ENCODE data around the gene KCTD3. TPM values are rescaled to one million over a fixed set of nuclear protein-coding genes. Genes with fewer than 3 reads are reported as not detected.

KCTD3 gene
- polyA plus RNA-seq, 3 donors: 5.9 to 8.7 (median 6.7) TPM

DNA sequence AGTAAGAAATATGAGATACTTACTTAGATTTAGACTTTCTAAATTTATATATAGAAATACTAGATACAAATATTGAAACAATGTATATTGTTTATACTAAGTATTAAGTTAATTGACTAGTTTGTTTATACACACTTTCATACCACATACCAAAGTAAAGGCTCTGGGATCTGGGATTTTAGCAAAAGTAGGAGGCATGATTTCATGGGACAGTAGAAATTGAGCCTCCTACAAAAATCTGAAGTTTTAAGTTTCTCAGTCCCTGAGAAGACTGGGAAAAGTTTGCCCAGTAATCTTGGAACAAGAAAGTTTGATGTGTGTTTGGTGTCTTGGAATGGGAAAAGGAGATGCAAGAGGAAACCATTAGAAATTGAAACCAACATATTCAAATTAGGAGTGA is 30.9 kb downstream of the KCTD3 start:
- Histone ChIP-seq H3K9ac (ENCODE audit: insufficient read depth, low read length, poor library complexity, severe bottlenecking) (no peak overlapping the region), H3K36me3 (replicated peaks in 1 of 2; ENCODE audit: control insufficient read depth in 1 of 2, insufficient read depth in 2 of 2, low read length in 2 of 2) (peaks cover 8 to 13% of the 10 kb centered on the region in 2 donors), H3K4me2 (replicated peaks; ENCODE audit: extremely low read depth, low read length, poor library complexity, severe bottlenecking) (no peak overlapping the region), H3K27ac (ENCODE audit: low read depth in 1 of 2, low read length in 2 of 2) (no peak overlapping the region), H3K27me3 (ENCODE audit: control insufficient read depth in 2 of 2, insufficient read depth in 2 of 2, low read length in 2 of 2) (no peaks in the 10 kb centered on the region), H3K79me2 (ENCODE audit: insufficient read depth, low read length) (no peaks in the 10 kb centered on the region), H4K20me1 (ENCODE audit: insufficient read depth, low read length) (no peaks in the 10 kb centered on the region), H3K4me3 (replicated peaks in 1 of 3; ENCODE audit: low read depth in 2 of 3, low read length in 3 of 3) (no peak overlapping the region), H3K9me3 (replicated peaks in 1 of 2; ENCODE audit: control insufficient read depth in 1 of 2, insufficient read depth in 1 of 2, low read length in 2 of 2) (no peaks in the 10 kb centered on the region), H2AFZ (ENCODE audit: insufficient read depth, low read depth, low read length, poor library complexity, severe bottlenecking) (no peak overlapping the region), H3K4me1 (ENCODE audit: control insufficient read depth in 1 of 2, insufficient read depth in 2 of 2, low read length in 2 of 2) (no peaks in the 10 kb centered on the region)
- Mint-ChIP-seq H3K9me3 (no peaks in the 10 kb centered on the region), H3K4me1 (no peaks in the 10 kb centered on the region), H3K36me3 (peaks cover 35 to 48% of the 10 kb centered on the region in 2 donors), H3K27me3 (ENCODE audit: low read depth in 3 of 3) (no peaks in the 10 kb centered on the region), H3K27ac (no peak overlapping the region), H3K4me3 (no peak overlapping the region)
- DNase-seq: no peak
- TF ChIP-seq, protein P1, sequence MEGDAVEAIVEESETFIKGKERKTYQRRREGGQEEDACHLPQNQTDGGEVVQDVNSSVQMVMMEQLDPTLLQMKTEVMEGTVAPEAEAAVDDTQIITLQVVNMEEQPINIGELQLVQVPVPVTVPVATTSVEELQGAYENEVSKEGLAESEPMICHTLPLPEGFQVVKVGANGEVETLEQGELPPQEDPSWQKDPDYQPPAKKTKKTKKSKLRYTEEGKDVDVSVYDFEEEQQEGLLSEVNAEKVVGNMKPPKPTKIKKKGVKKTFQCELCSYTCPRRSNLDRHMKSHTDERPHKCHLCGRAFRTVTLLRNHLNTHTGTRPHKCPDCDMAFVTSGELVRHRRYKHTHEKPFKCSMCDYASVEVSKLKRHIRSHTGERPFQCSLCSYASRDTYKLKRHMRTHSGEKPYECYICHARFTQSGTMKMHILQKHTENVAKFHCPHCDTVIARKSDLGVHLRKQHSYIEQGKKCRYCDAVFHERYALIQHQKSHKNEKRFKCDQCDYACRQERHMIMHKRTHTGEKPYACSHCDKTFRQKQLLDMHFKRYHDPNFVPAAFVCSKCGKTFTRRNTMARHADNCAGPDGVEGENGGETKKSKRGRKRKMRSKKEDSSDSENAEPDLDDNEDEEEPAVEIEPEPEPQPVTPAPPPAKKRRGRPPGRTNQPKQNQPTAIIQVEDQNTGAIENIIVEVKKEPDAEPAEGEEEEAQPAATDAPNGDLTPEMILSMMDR (IDR thresholded peaks at IDR 0.05): no peak
- intact Hi-C loops (cut with micrococcal nuclease): no loop called here

DNA sequence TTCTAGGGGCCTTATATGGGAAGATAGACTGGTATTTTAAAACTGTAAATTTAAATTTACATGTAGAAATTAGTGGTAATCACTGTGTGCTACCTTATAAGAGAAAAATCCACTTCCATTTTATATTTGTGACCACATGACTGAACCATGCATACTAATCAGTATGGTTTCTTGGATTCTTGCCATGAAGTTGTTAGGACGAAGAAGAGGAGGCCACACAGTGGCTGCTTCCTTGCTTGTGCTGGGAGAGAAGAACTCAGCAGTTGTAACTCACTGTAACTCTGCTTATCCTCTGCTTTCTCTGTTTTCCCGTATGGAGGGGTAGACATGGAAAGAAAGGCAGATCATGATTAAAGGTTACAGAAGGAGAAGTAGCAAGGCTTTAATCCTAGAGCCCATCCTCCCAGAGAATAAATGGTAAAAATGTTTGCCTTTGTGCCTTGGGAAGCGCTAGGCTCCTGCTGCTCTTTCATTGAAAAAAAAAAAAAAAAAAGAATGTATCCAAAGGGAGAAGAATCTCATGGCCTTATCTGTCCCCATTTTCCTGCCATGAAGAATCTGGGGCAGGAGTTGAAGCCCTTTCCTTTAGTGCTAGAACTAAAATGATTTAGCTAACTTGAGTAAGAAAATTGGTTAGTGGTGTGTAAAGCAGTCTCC is 32.4 kb downstream of the KCTD3 start:
- H3K36me3 ChIP-seq (replicated peaks in 1 of 2; ENCODE audit: control insufficient read depth in 1 of 2, insufficient read depth in 2 of 2, low read length in 2 of 2): peaks cover 14 to 27% of the 10 kb centered on the region in 2 donors
- no CpG with 5 or more reads among the region's 3 CpGs for WGBS (ENCODE audit: insufficient coverage)
- no peak overlapping the region for H3K4me2 ChIP-seq (replicated peaks; ENCODE audit: extremely low read depth, low read length, poor library complexity, severe bottlenecking)
- no peaks in the 10 kb centered on the region for H3K79me2 ChIP-seq (ENCODE audit: insufficient read depth, low read length)
- no peak for DNase-seq
- H3K9ac ChIP-seq (ENCODE audit: insufficient read depth, low read length, poor library complexity, severe bottlenecking): no peak overlapping the region
- no peaks in the 10 kb centered on the region for H3K27me3 ChIP-seq (ENCODE audit: control insufficient read depth in 2 of 2, insufficient read depth in 2 of 2, low read length in 2 of 2)
- intact Hi-C loops (cut with micrococcal nuclease): no loop called here
- H3K4me1 ChIP-seq (ENCODE audit: control insufficient read depth in 1 of 2, insufficient read depth in 2 of 2, low read length in 2 of 2): no peaks in the 10 kb centered on the region
- H3K9me3 Mint-ChIP-seq: no peaks in the 10 kb centered on the region
- H4K20me1 ChIP-seq (ENCODE audit: insufficient read depth, low read length): no peaks in the 10 kb centered on the region
- H3K4me1 Mint-ChIP-seq: no peaks in the 10 kb centered on the region
- TF ChIP-seq, protein P1 (IDR thresholded peaks at IDR 0.05): no peak
- H3K27ac Mint-ChIP-seq: no peak overlapping the region
- H3K27ac ChIP-seq (ENCODE audit: low read depth in 1 of 2, low read length in 2 of 2): no peak overlapping the region
- no peak overlapping the region for H2AFZ ChIP-seq (ENCODE audit: insufficient read depth, low read depth, low read length, poor library complexity, severe bottlenecking)
- no peak overlapping the region for H3K4me3 Mint-ChIP-seq
- no peaks in the 10 kb centered on the region for H3K27me3 Mint-ChIP-seq (ENCODE audit: low read depth in 3 of 3)
- no peak overlapping the region for H3K4me3 ChIP-seq (replicated peaks in 1 of 3; ENCODE audit: low read depth in 2 of 3, low read length in 3 of 3)
- H3K9me3 ChIP-seq (replicated peaks in 1 of 2; ENCODE audit: control insufficient read depth in 1 of 2, insufficient read depth in 1 of 2, low read length in 2 of 2): no peaks in the 10 kb centered on the region
- peaks cover 40 to 59% of the 10 kb centered on the region in 2 donors for H3K36me3 Mint-ChIP-seq

Data from CD14-positive monocyte (primary cell).